ENCODE data around the gene EBP.
"Not testable (repeated sequence)": the region's sequence is repeated elsewhere in the genome, so short reads cannot be mapped to it uniquely, and the experiment has no call there.

Gene EBP

DNA sequence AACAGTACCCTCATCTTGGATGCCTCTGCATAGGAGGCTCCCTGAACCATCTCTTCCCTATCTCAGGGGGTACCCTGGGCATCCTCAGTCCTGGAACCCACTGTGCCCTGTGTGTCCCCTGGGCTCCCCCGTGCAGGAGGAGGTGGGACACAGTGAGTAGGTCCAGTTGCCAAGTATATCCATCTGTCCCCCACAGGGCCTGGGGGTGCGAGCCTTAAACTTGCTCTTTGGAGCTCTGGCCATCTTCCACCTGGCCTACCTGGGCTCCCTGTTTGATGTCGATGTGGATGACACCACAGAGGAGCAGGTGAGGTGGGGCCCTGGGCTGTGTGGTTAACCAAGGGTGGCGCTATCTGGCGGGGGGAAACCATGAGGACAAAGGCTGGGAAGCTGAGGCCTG lies 4.6 kb upstream of the EBP start:
- DNase-seq (ENCODE audit: low read depth), result no peak
- TF ChIP-seq, protein P1, sequence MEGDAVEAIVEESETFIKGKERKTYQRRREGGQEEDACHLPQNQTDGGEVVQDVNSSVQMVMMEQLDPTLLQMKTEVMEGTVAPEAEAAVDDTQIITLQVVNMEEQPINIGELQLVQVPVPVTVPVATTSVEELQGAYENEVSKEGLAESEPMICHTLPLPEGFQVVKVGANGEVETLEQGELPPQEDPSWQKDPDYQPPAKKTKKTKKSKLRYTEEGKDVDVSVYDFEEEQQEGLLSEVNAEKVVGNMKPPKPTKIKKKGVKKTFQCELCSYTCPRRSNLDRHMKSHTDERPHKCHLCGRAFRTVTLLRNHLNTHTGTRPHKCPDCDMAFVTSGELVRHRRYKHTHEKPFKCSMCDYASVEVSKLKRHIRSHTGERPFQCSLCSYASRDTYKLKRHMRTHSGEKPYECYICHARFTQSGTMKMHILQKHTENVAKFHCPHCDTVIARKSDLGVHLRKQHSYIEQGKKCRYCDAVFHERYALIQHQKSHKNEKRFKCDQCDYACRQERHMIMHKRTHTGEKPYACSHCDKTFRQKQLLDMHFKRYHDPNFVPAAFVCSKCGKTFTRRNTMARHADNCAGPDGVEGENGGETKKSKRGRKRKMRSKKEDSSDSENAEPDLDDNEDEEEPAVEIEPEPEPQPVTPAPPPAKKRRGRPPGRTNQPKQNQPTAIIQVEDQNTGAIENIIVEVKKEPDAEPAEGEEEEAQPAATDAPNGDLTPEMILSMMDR (IDR thresholded peaks at IDR 0.05; ENCODE audit: low read depth, low read length, missing control alignments), result no peak
- no peak overlapping the region for H3K4me3 ChIP-seq (ENCODE audit: low read depth, low read length)

DNA sequence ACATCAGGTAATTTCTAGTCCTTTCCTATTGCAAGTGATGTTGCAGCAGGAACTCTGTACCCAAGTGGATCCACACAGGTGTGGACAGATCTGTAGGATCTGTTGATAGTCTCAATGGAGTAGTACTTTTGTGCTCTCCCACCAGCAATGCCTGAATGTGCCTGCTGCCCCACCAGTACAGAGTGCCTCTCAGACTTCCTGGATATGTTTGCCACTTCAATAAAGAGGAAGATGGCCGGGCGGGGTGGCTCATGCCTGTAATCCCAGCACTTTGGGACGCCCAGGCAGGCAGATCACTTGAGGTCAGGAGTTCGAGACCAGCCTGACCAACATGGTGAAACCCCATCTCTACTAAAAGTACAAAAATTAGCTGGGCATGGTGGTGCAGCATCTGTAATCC lies 2.1 kb upstream of the EBP start:
- not testable (repeated sequence) for DNase-seq (ENCODE audit: low read depth); H3K4me3 ChIP-seq (ENCODE audit: low read depth, low read length)

DNA sequence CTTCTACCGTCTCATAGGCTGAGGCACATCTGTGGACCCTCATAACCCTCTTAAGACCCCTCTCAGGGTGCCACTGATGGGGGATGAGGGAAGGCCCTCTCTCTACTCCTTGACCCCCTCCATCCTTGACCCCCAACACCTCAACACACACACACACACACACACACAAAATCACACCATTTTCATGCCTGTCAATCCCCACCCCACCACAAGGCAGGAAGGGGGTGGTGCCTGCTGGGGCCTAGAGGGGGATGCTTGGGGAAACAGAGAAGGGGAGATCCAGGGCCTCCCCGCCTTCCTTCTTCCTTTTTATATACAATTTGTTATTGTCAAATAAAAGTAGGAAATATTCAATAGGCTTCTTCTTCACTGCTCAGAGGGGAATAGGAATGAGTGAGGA lies 1.2 kb upstream of the EBP start:
- H3K4me3 ChIP-seq (ENCODE audit: low read depth, low read length), result no peak overlapping the region
- TF ChIP-seq, protein P1 (IDR thresholded peaks at IDR 0.05; ENCODE audit: low read depth, low read length, missing control alignments), result no peak
- DNase-seq (ENCODE audit: low read depth), result no peak

- TF ChIP-seq, protein P1 (IDR thresholded peaks at IDR 0.05; ENCODE audit: low read depth, low read length, missing control alignments), result no peak
These were observed 644 bp upstream of the EBP start for GRCh38 chrX:48520976-48521352.

GRCh38 chrX:48522291-48522690 lies 683 bp downstream of the EBP start:
- peak overlapping the region; percentile 93 for H3K4me3 ChIP-seq (ENCODE audit: low read depth, low read length)
- DNase-seq (ENCODE audit: low read depth), result no peak
- TF ChIP-seq, protein P1 (IDR thresholded peaks at IDR 0.05; ENCODE audit: low read depth, low read length, missing control alignments), result no peak

More at GRCh38 chrX:48520976-48521352, 644 bp upstream of the EBP start:
- H3K4me3 ChIP-seq (ENCODE audit: low read depth, low read length), result peak overlapping the region; percentile 93
- DNase-seq (ENCODE audit: low read depth), result no peak

GRCh38 chrX:48523682-48524081 lies 2.1 kb downstream of the EBP start:
- no peak overlapping the region; the same call in none of the 2 replicates for H3K4me3 ChIP-seq (ENCODE audit: low read depth, low read length)
- DNase-seq (ENCODE audit: low read depth), result no peak
- TF ChIP-seq, protein P1 (IDR thresholded peaks at IDR 0.05; ENCODE audit: low read depth, low read length, missing control alignments), result no peak

GRCh38 chrX:48525853-48526252 lies 4.2 kb downstream of the EBP start:
- H3K4me3 ChIP-seq (ENCODE audit: low read depth, low read length); DNase-seq (ENCODE audit: low read depth): not testable (repeated sequence)

GRCh38 chrX:48530736-48531135 lies 9.1 kb downstream of the EBP start:
- TF ChIP-seq, protein P1 (IDR thresholded peaks at IDR 0.05; ENCODE audit: low read depth, low read length, missing control alignments), result no peak
- no peak overlapping the region for H3K4me3 ChIP-seq (ENCODE audit: low read depth, low read length)
- DNase-seq (ENCODE audit: low read depth), result no peak
